Smooth muscle cell (in vitro differentiated cells): ENCODE data around the gene CPNE5. TPM values are rescaled to one million over a fixed set of nuclear protein-coding genes. Genes with fewer than 3 reads are reported as not detected.

ENCODE experiments used
- DNase-seq: peaks from one replicate; lab custom pipeline; 2025; ENCODE audit not compliant: unreplicated experiment; lab: John Stamatoyannopoulos, UW
- H2AFZ ChIP-seq: fragments of 200-600 bp; sonication (generic); 2 replicates; pipeline ENCODE4 v1.6.0; 2016; ENCODE audit warnings: antibody characterized with exemption, low read depth, mild to moderate bottlenecking
- H3F3A ChIP-seq: fragments of 200-600 bp; sonication (generic); 2 replicates; pipeline ENCODE4 v1.6.0; 2017; ENCODE audit warnings: antibody characterized with exemption, low read depth
- H3K27ac ChIP-seq: fragments of 200-600 bp; sonication (generic); 2 replicates; pipeline ENCODE4 v1.5.1; 2016; ENCODE audit warnings: low read depth, mild to moderate bottlenecking
- H3K27me3 ChIP-seq: fragments of 200-600 bp; sonication (generic); 2 replicates; pipeline ENCODE4 v1.6.1; 2016; ENCODE audit warnings: low read depth, mild to moderate bottlenecking
- H3K36me3 ChIP-seq: fragments of 200-600 bp; sonication (generic); 2 replicates; pipeline ENCODE4 v1.5.1; 2016; ENCODE audit warnings: low read depth
- H3K4me1 ChIP-seq: fragments of 200-600 bp; sonication (generic); 2 replicates; pipeline ENCODE4 v1.5.1; 2016; ENCODE audit warnings: low read depth
- H3K4me2 ChIP-seq: fragments of 200-600 bp; sonication (generic); 2 replicates; pipeline ENCODE4 v1.6.0; 2016; ENCODE audit warnings: mild to moderate bottlenecking
- H3K4me3 ChIP-seq: fragments of 200-600 bp; sonication (generic); 2 replicates; pipeline ENCODE4 v1.5.1; 2016; ENCODE audit warnings: mild to moderate bottlenecking
- H3K79me2 ChIP-seq: fragments of 200-600 bp; sonication (generic); 2 replicates; pipeline ENCODE4 v1.6.0; 2016; ENCODE audit warnings: low read depth, mild to moderate bottlenecking
- H3K9ac ChIP-seq: fragments of 200-600 bp; sonication (generic); 2 replicates; pipeline ENCODE4 v1.6.0; 2016; ENCODE audit warnings: low read depth
- H3K9me3 ChIP-seq: fragments of 200-600 bp; sonication (generic); replicated peaks from 2 replicates; pipeline ENCODE4 v1.5.1; 2016; ENCODE audit warnings: low read depth
- H4K20me1 ChIP-seq: fragments of 200-600 bp; sonication (generic); 2 replicates; pipeline ENCODE4 v1.6.0; 2016; ENCODE audit warnings: low read depth
- WGBS: methylation state at CpG from one replicate; pipeline ENCODE4 v1.1.7; 2016; ENCODE audit warnings: low lambda C conversion rate; 5-methylcytosine and 5-hydroxymethylcytosine counted together
- polyA plus RNA-seq: library from polyadenylated mRNA; unstranded; fragments of >200 nt; fragmentation: Nextera tagmentation; extraction: Ambion mirVana; gene quantifications from 2 replicates; pipeline ENCODE4 v1.2.1, GENCODE V29; 2016
- total RNA-seq: library from RNA; depleted of rRNA; stranded (reverse); fragments of >200 nt; gene quantifications from 2 replicates; pipeline ENCODE4 v1.2.3, GENCODE V29; 2014
- TF ChIP-seq, protein P1 (sequence below): fragments of 200-600 bp; sonication (generic); IDR thresholded peaks from 2 replicates; pipeline ENCODE4 v1.5.1; 2017; ENCODE audit warnings: borderline replicate concordance, mild to moderate bottlenecking, antibody characterized with exemption; ENCODE audit not compliant: insufficient read depth, poor library complexity, severe bottlenecking

The CPNE5 gene
- total and polyA plus RNA-seq, 2 experiments from 2014 or later, result 1.0 TPM; not detected in 1

DNA sequence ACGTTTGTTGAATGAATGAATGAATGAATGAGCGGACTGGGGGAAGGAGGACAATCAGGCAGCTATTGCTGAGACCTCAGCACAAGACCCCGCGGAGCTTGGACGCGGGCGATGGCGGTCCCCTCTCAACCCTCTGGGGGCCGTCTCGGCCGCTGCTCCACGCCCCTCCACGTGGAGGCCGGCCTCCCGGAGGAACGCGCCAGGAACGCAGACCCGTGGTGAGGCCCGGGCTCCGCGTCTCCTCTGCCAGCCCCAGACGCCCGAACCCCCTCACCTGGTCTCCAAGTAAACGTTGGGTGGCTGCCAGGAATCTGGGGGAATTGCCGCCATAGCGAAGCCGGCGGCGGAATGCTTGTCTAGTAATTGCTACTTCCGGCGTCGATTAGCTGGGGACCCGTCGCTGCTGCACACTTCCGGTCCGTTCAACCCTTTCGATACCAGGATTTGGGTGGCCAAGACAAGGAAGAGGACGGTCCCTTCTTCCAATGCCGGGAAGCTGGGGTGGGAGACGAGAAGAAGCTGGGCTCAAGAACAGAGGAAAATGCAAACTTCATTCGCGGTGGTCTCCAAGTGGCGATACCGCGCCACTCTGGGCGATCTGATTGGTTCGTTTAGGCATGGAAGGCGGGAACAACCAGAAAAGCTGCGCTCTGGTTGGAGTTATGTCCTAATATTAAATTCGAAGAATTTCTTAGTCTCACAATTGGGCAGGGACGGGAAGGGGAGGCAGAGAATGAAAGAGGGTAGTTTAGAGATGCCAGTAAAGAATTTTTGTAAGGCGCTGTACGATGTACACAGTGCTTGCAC is 35.4 kb upstream of the CPNE5 start, which contains the start of gene PPIL1:
PPIL1 (minus strand) TSS at position 361 of the 807 bp plus-strand sequence; CDS start at position 330, 31 bp downstream.
- WGBS, result under 1% methylated on average over 54 of the region's 54 CpGs
- Histone ChIP-seq H3K4me2 (peak within 1 kb of the TSS; percentile 95), H2AFZ (peak within 1 kb of the TSS; percentile 99), H3K27ac (peak within 1 kb of the TSS; percentile 82), H3K27me3 (no peaks in the 10 kb centered on the region), H3K36me3 (no peaks in the 10 kb centered on the region), H3K4me1 (peaks cover 15% of the 10 kb centered on the region), H3K79me2 (peaks cover 24% of the 10 kb centered on the region), H3K9me3 (no peaks in the 10 kb centered on the region), H3K9ac (peak within 1 kb of the TSS; percentile 83), H3F3A (no peaks in the 10 kb centered on the region), H4K20me1 (no peaks in the 10 kb centered on the region), H3K4me3 (peak within 1 kb of the TSS; percentile 75)
- TF ChIP-seq, protein P1, sequence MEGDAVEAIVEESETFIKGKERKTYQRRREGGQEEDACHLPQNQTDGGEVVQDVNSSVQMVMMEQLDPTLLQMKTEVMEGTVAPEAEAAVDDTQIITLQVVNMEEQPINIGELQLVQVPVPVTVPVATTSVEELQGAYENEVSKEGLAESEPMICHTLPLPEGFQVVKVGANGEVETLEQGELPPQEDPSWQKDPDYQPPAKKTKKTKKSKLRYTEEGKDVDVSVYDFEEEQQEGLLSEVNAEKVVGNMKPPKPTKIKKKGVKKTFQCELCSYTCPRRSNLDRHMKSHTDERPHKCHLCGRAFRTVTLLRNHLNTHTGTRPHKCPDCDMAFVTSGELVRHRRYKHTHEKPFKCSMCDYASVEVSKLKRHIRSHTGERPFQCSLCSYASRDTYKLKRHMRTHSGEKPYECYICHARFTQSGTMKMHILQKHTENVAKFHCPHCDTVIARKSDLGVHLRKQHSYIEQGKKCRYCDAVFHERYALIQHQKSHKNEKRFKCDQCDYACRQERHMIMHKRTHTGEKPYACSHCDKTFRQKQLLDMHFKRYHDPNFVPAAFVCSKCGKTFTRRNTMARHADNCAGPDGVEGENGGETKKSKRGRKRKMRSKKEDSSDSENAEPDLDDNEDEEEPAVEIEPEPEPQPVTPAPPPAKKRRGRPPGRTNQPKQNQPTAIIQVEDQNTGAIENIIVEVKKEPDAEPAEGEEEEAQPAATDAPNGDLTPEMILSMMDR, result no peak
- peak; percentile 58 for DNase-seq

DNA sequence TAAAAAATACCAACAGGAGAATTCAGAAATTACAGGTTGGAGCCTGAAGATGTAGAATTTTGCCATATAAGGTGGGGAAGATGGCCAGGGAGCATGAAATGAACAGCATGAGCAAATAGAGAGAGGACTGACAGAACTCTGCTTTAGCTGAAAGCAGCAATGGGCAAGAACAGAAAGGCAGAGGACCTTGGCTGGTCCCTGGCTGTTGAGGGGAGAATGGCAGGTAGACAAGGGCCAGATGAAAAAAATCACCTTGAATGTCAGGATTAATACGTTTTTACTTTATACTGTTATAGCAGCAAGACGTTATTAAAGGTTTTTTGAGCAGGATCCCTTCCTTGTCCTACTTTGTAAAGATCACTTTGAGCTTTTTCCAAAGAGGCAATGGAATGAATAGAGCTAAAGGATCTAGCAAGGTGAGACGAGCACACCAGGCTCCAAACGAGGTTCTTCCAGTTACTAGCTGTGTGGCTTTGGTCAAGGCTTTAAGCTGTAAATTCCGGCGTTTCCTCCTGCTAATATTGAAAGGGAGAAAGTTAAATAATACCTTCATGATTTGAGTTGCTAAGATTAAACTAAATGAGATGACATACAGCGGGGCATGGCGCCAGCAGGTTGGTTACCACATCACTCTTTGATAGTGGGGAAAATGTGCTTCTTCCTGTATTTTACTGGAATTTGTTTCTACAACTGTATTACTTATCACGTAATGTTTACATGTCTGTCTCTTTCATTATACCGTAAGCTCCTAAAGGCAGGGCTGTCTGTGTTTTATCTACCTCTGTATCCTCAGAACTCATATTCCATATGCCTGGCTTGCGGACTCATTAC is 34.6 kb upstream of the CPNE5 start:
- Histone ChIP-seq H3F3A (no peaks in the 10 kb centered on the region), H3K27me3 (no peaks in the 10 kb centered on the region), H3K27ac (peak overlapping the region; percentile 82), H3K4me3 (peak overlapping the region; percentile 75), H3K4me1 (peaks cover 15% of the 10 kb centered on the region), H3K79me2 (peaks cover 24% of the 10 kb centered on the region), H4K20me1 (no peaks in the 10 kb centered on the region), H3K4me2 (peak overlapping the region; percentile 95), H3K9me3 (no peaks in the 10 kb centered on the region), H3K36me3 (no peaks in the 10 kb centered on the region), H2AFZ (peak overlapping the region; percentile 99), H3K9ac (peak overlapping the region; percentile 83)
- TF ChIP-seq, protein P1, result peak; percentile 12
- DNase-seq, result no peak
- 15% methylated on average over 11 of the region's 11 CpGs for WGBS

DNA sequence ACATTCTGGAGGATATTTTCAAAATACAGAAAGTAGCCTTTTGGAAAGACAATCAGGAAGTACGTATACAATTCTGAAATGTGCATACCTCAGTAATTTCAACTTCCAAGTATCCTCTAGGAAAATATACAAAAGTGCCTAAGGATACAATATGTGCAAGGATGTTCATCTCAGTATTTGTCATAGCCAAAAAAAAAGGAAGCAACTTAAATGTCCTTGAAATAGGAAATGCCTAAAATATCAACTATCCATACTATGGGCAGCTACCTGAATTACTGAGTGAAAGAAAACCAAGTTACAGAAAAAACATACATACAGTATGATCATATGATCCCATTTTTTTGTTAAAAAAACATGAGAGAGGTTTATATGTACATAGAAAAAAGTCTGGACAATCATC is 33.9 kb upstream of the CPNE5 start:
- no peak for DNase-seq
- no peak overlapping the region for H2AFZ ChIP-seq

More for the DNA sequence above, 33.9 kb upstream of the CPNE5 start:
- Histone ChIP-seq H3F3A (no peaks in the 10 kb centered on the region), H3K9ac (no peak overlapping the region), H3K4me1 (peaks cover 15% of the 10 kb centered on the region), H4K20me1 (no peaks in the 10 kb centered on the region), H3K4me2 (peak overlapping the region; percentile 95), H3K27ac (no peak overlapping the region), H3K79me2 (peaks cover 28% of the 10 kb centered on the region), H3K36me3 (no peaks in the 10 kb centered on the region), H3K4me3 (peak overlapping the region; percentile 75), H3K27me3 (no peaks in the 10 kb centered on the region), H3K9me3 (no peaks in the 10 kb centered on the region)
- TF ChIP-seq, protein P1, result no peak
- WGBS, result 96% methylated on average over 1 of the region's 1 CpG
